ENCODE data around the gene NKAIN2.

NKAIN2 gene

DNA sequence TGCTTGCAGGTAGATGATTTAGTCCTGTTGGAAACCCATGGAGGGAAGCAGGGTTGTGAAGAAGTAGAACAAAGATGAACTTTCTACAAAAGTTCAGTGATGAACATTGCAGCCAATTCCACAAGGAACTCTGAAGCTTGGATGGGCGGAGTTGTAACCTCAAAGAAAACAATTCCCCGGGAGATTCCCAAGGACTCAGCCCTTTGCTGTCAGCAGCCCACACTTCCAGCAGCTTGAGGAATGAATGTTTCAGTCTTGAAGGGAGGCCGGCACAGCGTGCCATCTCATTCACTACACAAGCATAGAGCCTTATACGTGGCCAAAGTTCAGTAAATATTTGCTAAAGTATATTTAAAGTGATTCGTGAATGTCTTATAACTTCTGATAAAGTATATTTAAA is 269.4 kb downstream of the NKAIN2 start:
- TF ChIP-seq ZFP3 (CRISPR knock-in tag; IDR thresholded peaks at IDR 0.05), result no peak
- no peak for TF ChIP-seq PPARA (CRISPR knock-in tag; IDR thresholded peaks at IDR 0.05; ENCODE audit: borderline replicate concordance)
- TF ChIP-seq, protein P1, sequence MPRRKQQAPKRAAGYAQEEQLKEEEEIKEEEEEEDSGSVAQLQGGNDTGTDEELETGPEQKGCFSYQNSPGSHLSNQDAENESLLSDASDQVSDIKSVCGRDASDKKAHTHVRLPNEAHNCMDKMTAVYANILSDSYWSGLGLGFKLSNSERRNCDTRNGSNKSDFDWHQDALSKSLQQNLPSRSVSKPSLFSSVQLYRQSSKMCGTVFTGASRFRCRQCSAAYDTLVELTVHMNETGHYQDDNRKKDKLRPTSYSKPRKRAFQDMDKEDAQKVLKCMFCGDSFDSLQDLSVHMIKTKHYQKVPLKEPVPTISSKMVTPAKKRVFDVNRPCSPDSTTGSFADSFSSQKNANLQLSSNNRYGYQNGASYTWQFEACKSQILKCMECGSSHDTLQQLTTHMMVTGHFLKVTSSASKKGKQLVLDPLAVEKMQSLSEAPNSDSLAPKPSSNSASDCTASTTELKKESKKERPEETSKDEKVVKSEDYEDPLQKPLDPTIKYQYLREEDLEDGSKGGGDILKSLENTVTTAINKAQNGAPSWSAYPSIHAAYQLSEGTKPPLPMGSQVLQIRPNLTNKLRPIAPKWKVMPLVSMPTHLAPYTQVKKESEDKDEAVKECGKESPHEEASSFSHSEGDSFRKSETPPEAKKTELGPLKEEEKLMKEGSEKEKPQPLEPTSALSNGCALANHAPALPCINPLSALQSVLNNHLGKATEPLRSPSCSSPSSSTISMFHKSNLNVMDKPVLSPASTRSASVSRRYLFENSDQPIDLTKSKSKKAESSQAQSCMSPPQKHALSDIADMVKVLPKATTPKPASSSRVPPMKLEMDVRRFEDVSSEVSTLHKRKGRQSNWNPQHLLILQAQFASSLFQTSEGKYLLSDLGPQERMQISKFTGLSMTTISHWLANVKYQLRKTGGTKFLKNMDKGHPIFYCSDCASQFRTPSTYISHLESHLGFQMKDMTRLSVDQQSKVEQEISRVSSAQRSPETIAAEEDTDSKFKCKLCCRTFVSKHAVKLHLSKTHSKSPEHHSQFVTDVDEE (CRISPR knock-in tag; IDR thresholded peaks at IDR 0.05), result no peak
- TF ChIP-seq CSRNP3 (CRISPR knock-in tag; IDR thresholded peaks at IDR 0.05), result no peak
- no peak for TF ChIP-seq TOX (CRISPR knock-in tag; IDR thresholded peaks at IDR 0.05; ENCODE audit: borderline replicate concordance)
- TF ChIP-seq, protein P2, sequence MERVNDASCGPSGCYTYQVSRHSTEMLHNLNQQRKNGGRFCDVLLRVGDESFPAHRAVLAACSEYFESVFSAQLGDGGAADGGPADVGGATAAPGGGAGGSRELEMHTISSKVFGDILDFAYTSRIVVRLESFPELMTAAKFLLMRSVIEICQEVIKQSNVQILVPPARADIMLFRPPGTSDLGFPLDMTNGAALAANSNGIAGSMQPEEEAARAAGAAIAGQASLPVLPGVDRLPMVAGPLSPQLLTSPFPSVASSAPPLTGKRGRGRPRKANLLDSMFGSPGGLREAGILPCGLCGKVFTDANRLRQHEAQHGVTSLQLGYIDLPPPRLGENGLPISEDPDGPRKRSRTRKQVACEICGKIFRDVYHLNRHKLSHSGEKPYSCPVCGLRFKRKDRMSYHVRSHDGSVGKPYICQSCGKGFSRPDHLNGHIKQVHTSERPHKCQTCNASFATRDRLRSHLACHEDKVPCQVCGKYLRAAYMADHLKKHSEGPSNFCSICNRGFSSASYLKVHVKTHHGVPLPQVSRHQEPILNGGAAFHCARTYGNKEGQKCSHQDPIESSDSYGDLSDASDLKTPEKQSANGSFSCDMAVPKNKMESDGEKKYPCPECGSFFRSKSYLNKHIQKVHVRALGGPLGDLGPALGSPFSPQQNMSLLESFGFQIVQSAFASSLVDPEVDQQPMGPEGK (CRISPR knock-in tag; IDR thresholded peaks at IDR 0.05; ENCODE audit: borderline replicate concordance), result no peak
- no peak for TF ChIP-seq POU6F1 (CRISPR knock-in tag; IDR thresholded peaks at IDR 0.05; ENCODE audit: borderline replicate concordance, low read depth)
- TF ChIP-seq CSDC2 (CRISPR knock-in tag; IDR thresholded peaks at IDR 0.05), result no peak
- TF ChIP-seq ZNF8 (CRISPR knock-in tag; IDR thresholded peaks at IDR 0.05), result no peak
- no peak for TF ChIP-seq ISL1 (CRISPR knock-in tag; IDR thresholded peaks at IDR 0.05)
- TF ChIP-seq ZNF565 (CRISPR knock-in tag; conservative IDR thresholded peaks at IDR 0.05; ENCODE audit: low read depth), result no peak
- no peak for TF ChIP-seq ZC3H10 (CRISPR knock-in tag; IDR thresholded peaks at IDR 0.05)
- TF ChIP-seq SNAI2 (CRISPR knock-in tag; IDR thresholded peaks at IDR 0.05), result no peak
- TF ChIP-seq RARB (CRISPR knock-in tag; IDR thresholded peaks at IDR 0.05), result no peak
- no peak for TF ChIP-seq BACH2 (CRISPR knock-in tag; IDR thresholded peaks at IDR 0.05; ENCODE audit: borderline replicate concordance)
- ATAC-seq, result no peak

DNA sequence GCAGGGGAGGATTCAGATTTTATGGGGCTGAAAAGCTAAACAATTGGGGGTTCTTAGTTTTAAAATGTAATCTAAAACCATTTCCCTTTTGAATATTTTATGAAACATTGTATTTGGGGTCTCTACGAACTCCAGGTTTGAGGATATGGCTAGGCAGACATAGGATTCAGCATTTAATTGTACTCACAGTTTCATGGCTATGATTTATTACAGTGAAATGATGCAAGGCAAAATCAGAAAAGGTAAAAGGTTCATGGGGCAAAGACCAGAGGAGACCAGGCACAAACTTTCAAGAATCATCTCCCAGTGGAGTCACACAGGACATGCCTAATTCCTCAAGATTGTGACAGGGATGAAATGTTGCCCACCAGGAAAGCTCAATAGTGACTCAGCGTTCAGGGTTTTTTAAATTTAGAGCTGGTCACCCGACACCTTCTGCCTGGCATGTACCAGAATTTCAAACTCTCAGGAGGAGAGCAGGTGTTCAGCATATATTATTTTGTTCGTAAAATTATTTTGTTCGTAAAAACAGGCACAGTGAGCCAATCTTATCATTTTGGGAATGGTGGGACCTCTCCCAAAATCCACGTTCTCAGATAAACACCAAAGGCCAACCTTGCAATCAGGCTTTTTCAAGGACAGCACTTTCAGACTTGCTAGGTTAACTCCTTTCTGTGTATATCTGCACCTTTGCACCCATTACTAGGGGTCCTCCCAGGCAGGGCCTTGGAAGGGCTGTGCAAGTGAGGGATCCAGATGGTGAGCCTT is 270.3 kb downstream of the NKAIN2 start:
- TF ChIP-seq ZNF8 (CRISPR knock-in tag; IDR thresholded peaks at IDR 0.05) (no peak), ISL1 (CRISPR knock-in tag; IDR thresholded peaks at IDR 0.05) (no peak), CSDC2 (CRISPR knock-in tag; IDR thresholded peaks at IDR 0.05) (no peak), ZC3H10 (CRISPR knock-in tag; IDR thresholded peaks at IDR 0.05) (no peak), TOX (CRISPR knock-in tag; IDR thresholded peaks at IDR 0.05; ENCODE audit: borderline replicate concordance) (no peak), SNAI2 (CRISPR knock-in tag; IDR thresholded peaks at IDR 0.05) (no peak), ZNF70 (CRISPR knock-in tag; IDR thresholded peaks at IDR 0.05) (no peak), POU6F1 (CRISPR knock-in tag; IDR thresholded peaks at IDR 0.05; ENCODE audit: borderline replicate concordance, low read depth) (no peak), PPARA (CRISPR knock-in tag; IDR thresholded peaks at IDR 0.05; ENCODE audit: borderline replicate concordance) (no peak), ZFP30 (CRISPR knock-in tag; IDR thresholded peaks at IDR 0.05) (no peak), OSR1 (CRISPR knock-in tag; IDR thresholded peaks at IDR 0.05) (no peak), ESRRG (CRISPR knock-in tag; IDR thresholded peaks at IDR 0.05) (no peak), ZNF565 (CRISPR knock-in tag; conservative IDR thresholded peaks at IDR 0.05; ENCODE audit: low read depth) (no peak), BACH2 (CRISPR knock-in tag; IDR thresholded peaks at IDR 0.05; ENCODE audit: borderline replicate concordance) (no peak)
- TF ChIP-seq, protein P1 (CRISPR knock-in tag; IDR thresholded peaks at IDR 0.05), result no peak
- TF ChIP-seq, protein P2 (CRISPR knock-in tag; IDR thresholded peaks at IDR 0.05; ENCODE audit: borderline replicate concordance), result no peak
- ATAC-seq, result no peak
